HepG2 (cell line): Measurements from ENCODE around the gene FAM168A. TPM values are rescaled to one million over a fixed set of nuclear protein-coding genes. Genes with fewer than 3 reads are reported as not detected.

Experiments used
- ATAC-seq: fragments of 200-7000 bp; cut with Tn5 transposase; 3 replicates; pipeline ENCODE4 v1.9.1; 2020; ENCODE audit warnings: mild to moderate bottlenecking, moderate library complexity
- BruUV-seq: library from RNA; stranded (reverse); fragments of 400-500 nt; replicated peaks from 2 replicates; lab custom pipeline; 2021; lab: Mats Ljungman, UMichigan
- CTCF ChIA-PET: fragments of 300-600 bp; formaldehyde crosslinking; extraction: SDS; loops from one replicate; lab custom pipeline; 2021; ENCODE audit warnings: low total read pairs, inconsistent platforms, low intra/inter-chr PET ratio; lab: Yijun Ruan, JAX
- POLR2A ChIA-PET: fragments of 350-600 bp; sonication (Branson Sonifier 250); formaldehyde crosslinking; loops from one replicate; lab custom pipeline; 2020; ENCODE audit warnings: antibody characterized with exemption, inconsistent platforms; lab: Yijun Ruan, JAX
- DNase-seq: peaks from one replicate; pipeline ENCODE4 v3.0.0-alpha.2; 2015; ENCODE audit warnings: low spot score
- FAIRE-seq: peaks from 3 replicates; lab custom pipeline; 2011; peaks lifted over from hg19 to GRCh38; lab: Jason Lieb, UNC
- H2AFZ ChIP-seq: one replicate; pipeline ENCODE4 v1.6.1; 2011; ENCODE audit warnings: low read length, inconsistent platforms
- H3K27ac ChIP-seq: fragments of 300-600 bp; 3 replicates; pipeline ENCODE4 v1.8.0; 2011; ENCODE audit warnings: mixed run types, mild to moderate bottlenecking, mixed read lengths, low read length, inconsistent platforms; ENCODE audit not compliant: insufficient read depth; ENCODE audit errors: extremely low read length
- H3K27me3 ChIP-seq, 2 experiments: fragments of 200-600 bp in 1 of 2; 2 replicates in 1 of 2; 3 replicates in 1 of 2; pipeline versions ENCODE4 v1.6.0 to v1.8.0; 2011; ENCODE audit warnings: low read length in 2 of 2, mild to moderate bottlenecking in 2 of 2, moderate library complexity in 2 of 2, inconsistent platforms in 1 of 2; ENCODE audit not compliant: insufficient read depth in 2 of 2, control insufficient read depth in 1 of 2
- H3K36me3 ChIP-seq, 2 experiments: fragments of 200-600 bp in 1 of 2; replicated peaks in 1 of 2; 2 replicates in 1 of 2; 3 replicates in 1 of 2; pipeline versions ENCODE4 v1.5.1 to v1.8.0; 2011; ENCODE audit warnings: low read length in 2 of 2, inconsistent platforms in 1 of 2; ENCODE audit not compliant: insufficient read depth in 2 of 2, control insufficient read depth in 1 of 2
- H3K4me1 ChIP-seq: 2 replicates; pipeline ENCODE4 v1.5.1; 2012; ENCODE audit warnings: low read length, inconsistent platforms; ENCODE audit not compliant: insufficient read depth
- H3K4me2 ChIP-seq: 2 replicates; pipeline ENCODE4 v1.6.0; 2011; ENCODE audit warnings: low read depth, low read length, inconsistent platforms
- H3K4me3 ChIP-seq, 3 experiments: fragments of 200-600 bp in 1 of 3; sonication (generic), shearing (Covaris generic) in 1 of 3; replicated peaks in 1 of 3; 2 replicates each; pipeline ENCODE4 v1.5.1; 2011 to 2016; ENCODE audit warnings: low read length in 3 of 3, inconsistent platforms in 2 of 3, low read depth in 2 of 3, mild to moderate bottlenecking in 2 of 3, control low read depth in 1 of 3, mixed read lengths in 1 of 3; ENCODE audit not compliant: insufficient read depth in 1 of 3
- H3K79me2 ChIP-seq: one replicate; pipeline ENCODE4 v1.6.1; 2011; ENCODE audit warnings: low read length, inconsistent platforms; ENCODE audit not compliant: insufficient read depth
- H3K9ac ChIP-seq: 2 replicates; pipeline ENCODE4 v1.6.0; 2011; ENCODE audit warnings: mild to moderate bottlenecking, low read depth, low read length, inconsistent platforms; ENCODE audit not compliant: insufficient read depth
- H3K9me3 ChIP-seq: 2 replicates; pipeline ENCODE4 v1.5.1; 2012; ENCODE audit warnings: mild to moderate bottlenecking, low read length
- H4K20me1 ChIP-seq: 2 replicates; pipeline ENCODE4 v1.6.0; 2011; ENCODE audit warnings: inconsistent platforms, mild to moderate bottlenecking, low read length, moderate library complexity; ENCODE audit not compliant: insufficient read depth
- ARNT2 ChIP-seq: sonication (generic); formaldehyde crosslinking; IDR thresholded peaks from 2 replicates; pipeline ENCODE4 v1.8.0; 2022; ENCODE audit warnings: mild to moderate bottlenecking, low read depth, missing genetic modification reagents, moderate library complexity
- ARNTL ChIP-seq: sonication (generic); formaldehyde crosslinking; IDR thresholded peaks from 2 replicates; pipeline ENCODE4 v1.4.0; 2020; ENCODE audit warnings: mild to moderate bottlenecking, missing genetic modification reagents
- CBFB ChIP-seq: sonication (generic); formaldehyde crosslinking; IDR thresholded peaks from 2 replicates; pipeline ENCODE4 v1.4.0; 2020; ENCODE audit warnings: missing genetic modification reagents
- HIVEP1 ChIP-seq: sonication (generic); formaldehyde crosslinking; IDR thresholded peaks from 2 replicates; pipeline ENCODE4 v1.4.0; 2020; ENCODE audit warnings: mild to moderate bottlenecking, missing genetic modification reagents
- MXI1 ChIP-seq: IDR thresholded peaks from 3 replicates; pipeline ENCODE4 v1.6.1; 2012; ENCODE audit warnings: low read depth, low read length, inconsistent platforms, borderline replicate concordance
- PAX8 ChIP-seq: sonication (generic); formaldehyde crosslinking; IDR thresholded peaks from 2 replicates; pipeline ENCODE4 v1.8.0; 2022; ENCODE audit warnings: mild to moderate bottlenecking, missing genetic modification reagents, borderline replicate concordance
- RBFOX2 ChIP-seq: fragments of 200-400 bp; formaldehyde crosslinking; IDR thresholded peaks from 2 replicates; pipeline ENCODE4 v1.6.1; 2017; ENCODE audit warnings: low read depth, mild to moderate bottlenecking, low read length
- REXO4 ChIP-seq: sonication (generic); formaldehyde crosslinking; IDR thresholded peaks from 2 replicates; pipeline ENCODE4 v1.8.0; 2022; ENCODE audit warnings: missing genetic modification reagents, mild to moderate bottlenecking, borderline replicate concordance
- SIX1 ChIP-seq: sonication (generic); formaldehyde crosslinking; IDR thresholded peaks from 2 replicates; pipeline ENCODE4 v1.4.0; 2020; ENCODE audit warnings: missing genetic modification reagents, borderline replicate concordance
- ZNF124 ChIP-seq: sonication (generic); formaldehyde crosslinking; IDR thresholded peaks from 2 replicates; pipeline ENCODE4 v1.4.0; 2020; ENCODE audit warnings: missing genetic modification reagents
- ZNF136 ChIP-seq: sonication (generic); formaldehyde crosslinking; IDR thresholded peaks from 2 replicates; pipeline ENCODE4 v1.8.1; 2022; ENCODE audit warnings: low read depth, mild to moderate bottlenecking, moderate library complexity, missing genetic modification reagents
- ZNF557 ChIP-seq: sonication (generic); formaldehyde crosslinking; IDR thresholded peaks from 2 replicates; pipeline ENCODE4 v1.4.0; 2020; ENCODE audit warnings: missing genetic modification reagents
- ZSCAN31 ChIP-seq: sonication (generic); formaldehyde crosslinking; IDR thresholded peaks from 2 replicates; pipeline ENCODE4 v1.5.0; 2020; ENCODE audit warnings: low read depth, mild to moderate bottlenecking, missing genetic modification reagents
- WGBS: methylation state at CpG from one replicate; pipeline ENCODE4 v1.1.6; 2017; ENCODE audit warnings: low lambda C conversion rate; 5-methylcytosine and 5-hydroxymethylcytosine counted together
- in situ Hi-C: cut with HindIII; loops from 2 replicates; pipeline ENCODE4 v1.10.0; 2017; ENCODE audit warnings: low pct_unique_long_range_greater_than_20kb; ENCODE audit not compliant: extremely low pct_ligation_motif_present
- intact Hi-C: fragments of 100-400 bp; cut with micrococcal nuclease; formaldehyde crosslinking; loops from one replicate; pipeline ENCODE4 v1.10.0; 2022; ENCODE audit not compliant: unreplicated experiment
- polyA plus RNA-seq, 8 experiments: library from polyadenylated mRNA; depleted of rRNA in 3 of 8; stranded (reverse) in 7 of 8; unstranded in 1 of 8; fragments of >200 nt; fragmentation: Illumina TruSeq in 4 of 8; extraction: Trizol in 4 of 8; gene quantifications; 2 replicates each; pipeline versions ENCODE4 v1.2.1 to v1.2.3, GENCODE V29; 2011 to 2016; ENCODE audit warnings: low read depth in 4 of 8, missing spikeins in 1 of 8, mixed read lengths in 1 of 8; ENCODE audit not compliant: insufficient read depth in 1 of 8
- total RNA-seq, 5 experiments: library from RNA; depleted of rRNA; stranded (reverse); fragments of >200 nt; fragmentation: Illumina TruSeq; extraction: Trizol; gene quantifications; 2 replicates each; pipeline ENCODE4 v1.2.3, GENCODE V29; 2016; ENCODE audit warnings: low read depth in 1 of 5

The FAM168A gene
- total and polyA plus RNA-seq, 2 of the 13 experiments (the other 11 are each of a cell fraction or from before 2014, with no cell fraction given), result 13.9 to 15.8 TPM

DNA sequence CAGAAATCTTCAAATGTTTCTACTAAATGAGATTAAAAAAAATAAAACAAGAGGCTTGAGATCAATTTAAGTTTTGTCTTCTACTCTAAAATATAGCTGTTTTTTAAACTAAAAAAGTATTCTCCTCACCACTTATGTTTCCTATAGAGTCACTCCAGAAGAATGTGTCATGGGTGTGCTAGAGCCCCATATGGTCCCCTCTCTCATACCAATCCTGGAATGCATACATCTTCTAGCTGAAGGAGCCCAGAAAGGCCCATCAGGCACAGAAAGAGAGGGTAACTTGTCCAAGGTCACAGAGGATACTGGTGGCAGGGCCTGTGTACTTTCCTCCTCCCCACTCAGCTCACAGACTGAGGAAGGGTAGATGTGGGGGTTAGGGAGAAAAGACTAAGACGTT is 187.3 kb downstream of the FAM168A start:
- WGBS, result 82% methylated on average over 1 of the region's 1 CpG
- CTCF ChIA-PET, result no interaction called here
- H2AFZ ChIP-seq, result no peak overlapping the region
- H3K4me1 ChIP-seq, result peaks cover 11% of the 10 kb centered on the region
- no peaks in the 10 kb centered on the region for H3K27me3 ChIP-seq
- ATAC-seq (no peak), FAIRE-seq (no peak), DNase-seq (no peak)
- POLR2A ChIA-PET, result no interaction called here
- H3K79me2 ChIP-seq, result no peaks in the 10 kb centered on the region
- H3K4me2 ChIP-seq, result no peak overlapping the region
- in situ Hi-C loops (no loop called here), intact Hi-C loops (no loop called here)
- peaks cover 8 to 25% of the 10 kb centered on the region in 2 experiments for H3K36me3 ChIP-seq
- BruUV-seq, result no TSS peak
- TF ChIP-seq PAX8 (CRISPR knock-in tag) (no peak), SIX1 (CRISPR knock-in tag) (no peak), ZNF557 (CRISPR knock-in tag) (no peak), RBFOX2 (no peak), ARNT2 (no peak), REXO4 (CRISPR knock-in tag) (no peak), ZNF136 (CRISPR knock-in tag) (no peak), ARNTL (CRISPR knock-in tag) (no peak), ZSCAN31 (CRISPR knock-in tag) (no peak), HIVEP1 (CRISPR knock-in tag) (no peak), MXI1 (no peak), CBFB (no peak), ZNF124 (no peak)
- H3K27ac ChIP-seq, result no peak overlapping the region
- no peak overlapping the region for H3K9ac ChIP-seq
- no peaks in the 10 kb centered on the region for H4K20me1 ChIP-seq
- H3K4me3 ChIP-seq, result no peak overlapping the region
- H3K9me3 ChIP-seq, result no peaks in the 10 kb centered on the region
